Amygdala (tissue), 56 donors: ENCODE data around the gene EXOC6.
"Not testable (repeated sequence)": the region's sequence is repeated elsewhere in the genome, so short reads cannot be mapped to it uniquely, and the experiment has no call there.

Experiments
- DNase-seq, 56 donors: peaks; one replicate each; lab custom pipeline; 2025; lab: John Stamatoyannopoulos, UW

Gene EXOC6

GRCh38 chr10:93095225-93095624, 246.9 kb downstream of the EXOC6 start:
- DNase-seq = no peak

GRCh38 chr10:93096901-93097300, 248.6 kb downstream of the EXOC6 start:
- DNase-seq = no peak

GRCh38 chr10:93097386-93097785, 249.1 kb downstream of the EXOC6 start:
- DNase-seq = no peak

- DNase-seq = no peak
Measured at GRCh38 chr10:93098816-93099215, 250.5 kb downstream of the EXOC6 start.

GRCh38 chr10:93099670-93100069, 251.3 kb downstream of the EXOC6 start:
- DNase-seq = no peak

GRCh38 chr10:93101148-93101547, 252.8 kb downstream of the EXOC6 start:
- DNase-seq = not testable (repeated sequence)

- DNase-seq = no peak
Measured at GRCh38 chr10:93103953-93104352, 255.6 kb downstream of the EXOC6 start.

GRCh38 chr10:93106631-93107072, 258.3 kb downstream of the EXOC6 start:
- DNase-seq = no peak
